ENCODE data around the gene MRPL52.
A peak's percentile ranks its signal among the peaks of the same experiment; 100 is the strongest.
"Not testable (repeated sequence)": the region's sequence is repeated elsewhere in the genome, so short reads cannot be mapped to it uniquely, and the experiment has no call there.

Gene MRPL52

GRCh38 chr14:22850944-22851764 is 21.5 kb downstream of the MRPL52 start:
- Histone ChIP-seq H3K36me3 (ENCODE audit: low read length) (no peaks in the 10 kb centered on the region), H3K9me3 (ENCODE audit: insufficient read depth, low read length) (no peaks in the 10 kb centered on the region), H3K4me3 (ENCODE audit: insufficient read depth, low read length, poor library complexity, severe bottlenecking) (no peak overlapping the region), H3F3A (ENCODE audit: insufficient read depth) (0 out of 2 replicates have a peak, but pooled peaks cover 3% of the 10 kb centered on the region), H3K27me3 (ENCODE audit: low read length) (no peaks in the 10 kb centered on the region), H3K9ac (ENCODE audit: low read length) (no peak overlapping the region), H3K27ac (ENCODE audit: low read depth, low read length) (no peak overlapping the region), H2AFZ (ENCODE audit: low read depth, low read length, severe bottlenecking) (no peak overlapping the region), H4K20me1 (ENCODE audit: low read depth, low read length) (no peaks in the 10 kb centered on the region), H3K9me2 (replicated peaks; ENCODE audit: insufficient read depth, low read length) (no peaks in the 10 kb centered on the region), H3K4me2 (ENCODE audit: low read depth, low read length, poor library complexity, severe bottlenecking) (no peak overlapping the region), H3K79me2 (ENCODE audit: insufficient read depth, low read length) (no peaks in the 10 kb centered on the region)
- TF ChIP-seq EZH2phosphoT487 (conservative IDR thresholded peaks at IDR 0.05; ENCODE audit: low read length): no peak
- no peak for TF ChIP-seq CTCF (IDR thresholded peaks at IDR 0.05; ENCODE audit: insufficient read depth, low read length, poor library complexity, severe bottlenecking)

- not testable (repeated sequence) for H3K36me3 ChIP-seq (ENCODE audit: low read length); H3K27me3 ChIP-seq (ENCODE audit: low read length); H3K9me3 ChIP-seq (ENCODE audit: insufficient read depth, low read length); H4K20me1 ChIP-seq (ENCODE audit: low read depth, low read length); H3K9me2 ChIP-seq (replicated peaks; ENCODE audit: insufficient read depth, low read length); H3F3A ChIP-seq (ENCODE audit: insufficient read depth); H3K79me2 ChIP-seq (ENCODE audit: insufficient read depth, low read length); H3K4me3 ChIP-seq (ENCODE audit: insufficient read depth, low read length, poor library complexity, severe bottlenecking); H3K27ac ChIP-seq (ENCODE audit: low read depth, low read length); H3K9ac ChIP-seq (ENCODE audit: low read length); H3K4me2 ChIP-seq (ENCODE audit: low read depth, low read length, poor library complexity, severe bottlenecking)
- H2AFZ ChIP-seq (ENCODE audit: low read depth, low read length, severe bottlenecking): peak overlapping the region; percentile 91
These were observed 22.5 kb downstream of the MRPL52 start for GRCh38 chr14:22852178-22852577.

- Histone ChIP-seq H3K4me2 (ENCODE audit: low read depth, low read length, poor library complexity, severe bottlenecking) (peak overlapping the region; percentile 89), H3K9me2 (replicated peaks; ENCODE audit: insufficient read depth, low read length) (no peaks in the 10 kb centered on the region), H3K36me3 (ENCODE audit: low read length) (no peaks in the 10 kb centered on the region), H4K20me1 (ENCODE audit: low read depth, low read length) (no peaks in the 10 kb centered on the region), H3K79me2 (ENCODE audit: insufficient read depth, low read length) (no peaks in the 10 kb centered on the region), H3K27me3 (ENCODE audit: low read length) (no peaks in the 10 kb centered on the region), H3K4me3 (ENCODE audit: insufficient read depth, low read length, poor library complexity, severe bottlenecking) (no peak overlapping the region), H3K9me3 (ENCODE audit: insufficient read depth, low read length) (no peaks in the 10 kb centered on the region), H3K9ac (ENCODE audit: low read length) (peak overlapping the region; percentile 66; the same call in 1 of the 2 replicates), H3F3A (ENCODE audit: insufficient read depth) (0 out of 2 replicates have a peak, but pooled peaks cover 3% of the 10 kb centered on the region), H2AFZ (ENCODE audit: low read depth, low read length, severe bottlenecking) (peak overlapping the region; percentile 91), H3K27ac (ENCODE audit: low read depth, low read length) (no peak overlapping the region)
- TF ChIP-seq CTCF (IDR thresholded peaks at IDR 0.05; ENCODE audit: insufficient read depth, low read length, poor library complexity, severe bottlenecking): no peak
- no peak for TF ChIP-seq EZH2phosphoT487 (conservative IDR thresholded peaks at IDR 0.05; ENCODE audit: low read length)
These were observed 22.9 kb downstream of the MRPL52 start for GRCh38 chr14:22852599-22852939.

All from SU-DHL-6 (cell line).